Keratinocyte (primary cell): Measurements from ENCODE around the gene AP1S3. TPM values are rescaled to one million over a fixed set of nuclear protein-coding genes. Genes with fewer than 3 reads are reported as not detected.

Experiments
- DNase-seq: peaks from one replicate; pipeline ENCODE4 v3.0.0-alpha.2; 2011; ENCODE audit warnings: low read depth, missing footprints, low spot score
- FAIRE-seq: peaks from 2 replicates; lab custom pipeline; 2011; peaks lifted over from hg19 to GRCh38; lab: Jason Lieb, UNC
- H2AFZ ChIP-seq: 2 replicates; pipeline ENCODE4 v1.6.0; 2012; ENCODE audit warnings: low read length, control low read depth, inconsistent platforms; ENCODE audit not compliant: control insufficient read depth
- H3K27ac ChIP-seq: 2 replicates; pipeline ENCODE4 v1.5.1; 2011; ENCODE audit warnings: low read length; ENCODE audit not compliant: control insufficient read depth, insufficient read depth
- H3K27me3 ChIP-seq: 3 replicates; pipeline ENCODE4 v1.6.0; 2011; ENCODE audit warnings: low read length; ENCODE audit not compliant: control insufficient read depth, insufficient read depth; ENCODE audit errors: extremely low read depth
- H3K36me3 ChIP-seq, 2 experiments: 2 replicates in 1 of 2; 3 replicates in 1 of 2; pipeline ENCODE4 v1.5.1; 2011; ENCODE audit warnings: low read length in 2 of 2, mild to moderate bottlenecking in 1 of 2; ENCODE audit not compliant: control insufficient read depth in 2 of 2, insufficient read depth in 2 of 2; ENCODE audit errors: extremely low read depth in 1 of 2
- H3K4me1 ChIP-seq: 3 replicates; pipeline ENCODE4 v1.5.1; 2011; ENCODE audit warnings: low read length; ENCODE audit not compliant: control insufficient read depth, insufficient read depth; ENCODE audit errors: extremely low read depth
- H3K4me2 ChIP-seq: 3 replicates; pipeline ENCODE4 v1.6.0; 2011; ENCODE audit warnings: low read depth, low read length; ENCODE audit not compliant: control insufficient read depth, insufficient read depth; ENCODE audit errors: extremely low read depth
- H3K4me3 ChIP-seq, 3 experiments: fragments of 200-600 bp in 1 of 3; sonication (generic) in 1 of 3; 2 replicates in 2 of 3; 3 replicates in 1 of 3; pipeline ENCODE4 v1.5.1; 2011 to 2016; ENCODE audit warnings: low read length in 3 of 3, mild to moderate bottlenecking in 3 of 3, control low read depth in 2 of 3, inconsistent platforms in 1 of 3, low read depth in 1 of 3, mixed read lengths in 1 of 3, mixed run types in 1 of 3, moderate library complexity in 1 of 3; ENCODE audit not compliant: control insufficient read depth in 2 of 3, insufficient read depth in 2 of 3; ENCODE audit errors: extremely low read depth in 1 of 3
- H3K79me2 ChIP-seq: 2 replicates; pipeline ENCODE4 v1.6.0; 2012; ENCODE audit warnings: low read length; ENCODE audit not compliant: control insufficient read depth, insufficient read depth
- H3K9ac ChIP-seq: 3 replicates; pipeline ENCODE4 v1.6.0; 2011; ENCODE audit warnings: low read length; ENCODE audit not compliant: control insufficient read depth, insufficient read depth; ENCODE audit errors: extremely low read depth
- H3K9me1 ChIP-seq: 3 replicates; pipeline ENCODE4 v1.6.0; 2011; ENCODE audit warnings: low read length; ENCODE audit not compliant: control insufficient read depth, insufficient read depth; ENCODE audit errors: extremely low read depth
- H3K9me3 ChIP-seq: 2 replicates; pipeline ENCODE4 v1.5.1; 2012; ENCODE audit warnings: low read depth, low read length; ENCODE audit not compliant: control insufficient read depth
- H4K20me1 ChIP-seq: 3 replicates; pipeline ENCODE4 v1.6.0; 2011; ENCODE audit warnings: low read length; ENCODE audit not compliant: control insufficient read depth, insufficient read depth; ENCODE audit errors: extremely low read depth
- CTCF ChIP-seq, 3 experiments: IDR thresholded peaks in 1 of 3; conservative IDR thresholded peaks in 1 of 3; optimal IDR thresholded peaks in 1 of 3; 2 replicates in 2 of 3; 3 replicates in 1 of 3; pipeline versions ENCODE3 to v1.5.1; 2011; ENCODE audit warnings: low read length in 3 of 3, mild to moderate bottlenecking in 3 of 3, moderate library complexity in 2 of 3, control low read depth in 1 of 3, inconsistent platforms in 1 of 3; ENCODE audit not compliant: insufficient read depth in 2 of 3; ENCODE audit errors: extremely low read depth in 1 of 3
- EZH2 ChIP-seq: IDR thresholded peaks from one replicate; pipeline ENCODE4 v1.6.1; 2012; ENCODE audit warnings: inconsistent platforms, mild to moderate bottlenecking, low read length, moderate library complexity
- dilution Hi-C: fragments of 300-500 bp; cut with MboI; formaldehyde crosslinking; loops from one replicate; pipeline ENCODE4 v1.7.0; 2020; ENCODE audit warnings: low sequenced_read_pairs; ENCODE audit not compliant: extremely low pct_ligation_motif_present
- polyA plus RNA-seq, 5 experiments: library from polyadenylated mRNA; depleted of rRNA in 3 of 5; stranded (reverse) in 3 of 5; stranded (forward) in 1 of 5; unstranded in 1 of 5; fragments of >200 nt; gene quantifications; 1 replicate in 1 of 5; 2 replicates in 3 of 5; 3 replicates in 1 of 5; pipeline versions ENCODE4 v1.2.1 to v1.2.3, GENCODE V29; 2011 to 2012; ENCODE audit warnings: missing spikeins in 2 of 5, low read depth in 1 of 5, low replicate concordance in 1 of 5

AP1S3 gene
- polyA plus RNA-seq, 1 donor (not counting 4 experiments of a cell fraction or from before 2014, with no cell fraction given) = 33.7 TPM

GRCh38 chr2:223800908-223801307 lies 36.5 kb downstream of the AP1S3 start:
- FAIRE-seq = no peak
- dilution Hi-C loops = no loop called here

GRCh38 chr2:223797811-223798721 lies 39.3 kb downstream of the AP1S3 start:
- DNase-seq (no peak), FAIRE-seq (peak; percentile 32)
- H4K20me1 ChIP-seq = no peaks in the 10 kb centered on the region
- no peak overlapping the region for H3K9ac ChIP-seq
- no peaks in the 10 kb centered on the region for H3K9me3 ChIP-seq
- no peak overlapping the region for H3K27ac ChIP-seq
- H3K4me3 ChIP-seq = no peak overlapping the region
- dilution Hi-C loops = no loop called here
- H3K4me2 ChIP-seq = no peak overlapping the region
- H2AFZ ChIP-seq = no peak overlapping the region
- H3K36me3 ChIP-seq = peaks cover 0 to 2% of the 10 kb centered on the region in 2 experiments
- no peaks in the 10 kb centered on the region for H3K27me3 ChIP-seq
- H3K79me2 ChIP-seq = peaks cover 30% of the 10 kb centered on the region
- H3K9me1 ChIP-seq = no peaks in the 10 kb centered on the region
- peaks cover 35% of the 10 kb centered on the region for H3K4me1 ChIP-seq
- TF ChIP-seq CTCF (optimal IDR thresholded peaks at IDR 0.05 in 1 of 3, IDR thresholded peaks at IDR 0.05 in 1 of 3, conservative IDR thresholded peaks at IDR 0.05 in 1 of 3; ENCODE audit: extremely low read depth in 1 of 3, insufficient read depth in 2 of 3, low read length in 3 of 3) (peak; percentile 34 to 67 (median 44)), EZH2 (no peak)

More at GRCh38 chr2:223800908-223801307, 36.5 kb downstream of the AP1S3 start:
- Histone ChIP-seq H3K4me2 (no peak overlapping the region), H3K4me1 (peaks cover 35% of the 10 kb centered on the region), H3K9me1 (no peaks in the 10 kb centered on the region), H3K4me3 (no peak overlapping the region), H2AFZ (no peak overlapping the region), H3K9ac (no peak overlapping the region), H3K27ac (no peak overlapping the region), H3K9me3 (no peaks in the 10 kb centered on the region), H4K20me1 (no peaks in the 10 kb centered on the region), H3K36me3 (no peaks in the 10 kb centered on the region), H3K27me3 (no peaks in the 10 kb centered on the region), H3K79me2 (peaks cover 20% of the 10 kb centered on the region)
- no peak for TF ChIP-seq EZH2
- no peak for TF ChIP-seq CTCF (optimal IDR thresholded peaks at IDR 0.05 in 1 of 3, IDR thresholded peaks at IDR 0.05 in 1 of 3, conservative IDR thresholded peaks at IDR 0.05 in 1 of 3; ENCODE audit: extremely low read depth in 1 of 3, insufficient read depth in 2 of 3, low read length in 3 of 3)
- DNase-seq = no peak
